B cell (primary cell): ENCODE measurements around the gene TUT4.

Experiments used
- EZH2 ChIP-seq: IDR thresholded peaks from 2 replicates; pipeline ENCODE4 v1.6.1; 2012; ENCODE audit warnings: borderline replicate concordance, low read depth, mild to moderate bottlenecking, moderate library complexity, low read length; ENCODE audit not compliant: insufficient read depth, poor library complexity, severe bottlenecking
- TF ChIP-seq, protein P1 (sequence below): fragments of 200-600 bp; IDR thresholded peaks from one replicate; pipeline ENCODE4 v1.8.0; 2022; ENCODE audit warnings: antibody characterized with exemption, mild to moderate bottlenecking

DNA sequence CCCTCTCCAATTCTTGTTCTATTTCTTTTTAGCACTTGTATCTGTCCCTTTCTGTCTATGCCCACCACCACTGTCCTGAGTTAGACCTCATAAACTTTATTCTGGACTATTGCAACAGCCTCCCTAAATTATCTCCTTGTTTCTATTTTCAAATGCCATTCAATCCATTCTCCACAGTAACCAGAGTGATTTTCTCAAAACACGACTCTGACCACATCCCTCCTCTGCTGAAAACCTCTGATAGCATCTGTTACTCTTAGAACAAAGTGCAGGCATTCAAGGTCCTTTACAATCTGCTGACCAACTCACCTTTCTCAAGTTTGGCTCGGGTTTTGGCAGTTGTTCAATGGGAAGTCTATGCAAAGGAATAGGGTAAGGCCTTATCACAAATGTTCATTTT lies 26.5 kb upstream of the TUT4 start:
- TF ChIP-seq, protein P1, sequence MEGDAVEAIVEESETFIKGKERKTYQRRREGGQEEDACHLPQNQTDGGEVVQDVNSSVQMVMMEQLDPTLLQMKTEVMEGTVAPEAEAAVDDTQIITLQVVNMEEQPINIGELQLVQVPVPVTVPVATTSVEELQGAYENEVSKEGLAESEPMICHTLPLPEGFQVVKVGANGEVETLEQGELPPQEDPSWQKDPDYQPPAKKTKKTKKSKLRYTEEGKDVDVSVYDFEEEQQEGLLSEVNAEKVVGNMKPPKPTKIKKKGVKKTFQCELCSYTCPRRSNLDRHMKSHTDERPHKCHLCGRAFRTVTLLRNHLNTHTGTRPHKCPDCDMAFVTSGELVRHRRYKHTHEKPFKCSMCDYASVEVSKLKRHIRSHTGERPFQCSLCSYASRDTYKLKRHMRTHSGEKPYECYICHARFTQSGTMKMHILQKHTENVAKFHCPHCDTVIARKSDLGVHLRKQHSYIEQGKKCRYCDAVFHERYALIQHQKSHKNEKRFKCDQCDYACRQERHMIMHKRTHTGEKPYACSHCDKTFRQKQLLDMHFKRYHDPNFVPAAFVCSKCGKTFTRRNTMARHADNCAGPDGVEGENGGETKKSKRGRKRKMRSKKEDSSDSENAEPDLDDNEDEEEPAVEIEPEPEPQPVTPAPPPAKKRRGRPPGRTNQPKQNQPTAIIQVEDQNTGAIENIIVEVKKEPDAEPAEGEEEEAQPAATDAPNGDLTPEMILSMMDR, result no peak
- no peak for TF ChIP-seq EZH2
